ENCODE data around the gene TNRC18. TPM values are rescaled to one million over a fixed set of nuclear protein-coding genes. Genes with fewer than 3 reads are reported as not detected.
"Not testable (repeated sequence)": the region's sequence is repeated elsewhere in the genome, so short reads cannot be mapped to it uniquely, and the experiment has no call there.

The TNRC18 gene
- total RNA-seq, 1 experiment from 2014 or later = 44.3 TPM

DNA sequence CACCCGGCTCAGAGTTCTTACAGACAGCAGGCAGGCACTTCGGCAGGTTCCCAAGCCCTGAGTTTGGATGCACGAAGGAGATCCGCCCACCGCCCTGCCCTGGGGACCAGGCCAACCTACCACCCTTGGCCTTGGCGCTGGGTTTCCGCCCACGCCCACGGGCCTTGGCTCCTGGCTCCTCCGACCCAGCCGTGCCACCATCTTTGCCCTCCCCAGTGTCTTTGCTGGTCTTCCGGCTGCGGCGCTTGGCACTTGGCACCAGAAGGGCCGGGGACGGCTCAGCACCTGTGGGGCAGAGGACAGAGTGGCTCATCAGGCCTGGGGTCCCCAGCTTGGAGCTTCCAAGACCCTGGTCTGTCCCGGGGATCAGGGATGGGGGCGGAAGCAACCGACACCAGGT is 108.8 kb downstream of the TNRC18 start:
- peak; percentile 55 for DNase-seq
- H3K36me3 ChIP-seq (replicated peaks; ENCODE audit: control insufficient read depth, insufficient read depth, low read length) = no peaks in the 10 kb centered on the region
- H3K4me3 ChIP-seq (ENCODE audit: insufficient read depth, low read depth, low read length) = no peak overlapping the region
- no peaks in the 10 kb centered on the region for H3K27me3 ChIP-seq (ENCODE audit: control insufficient read depth, insufficient read depth, low read length)

DNA sequence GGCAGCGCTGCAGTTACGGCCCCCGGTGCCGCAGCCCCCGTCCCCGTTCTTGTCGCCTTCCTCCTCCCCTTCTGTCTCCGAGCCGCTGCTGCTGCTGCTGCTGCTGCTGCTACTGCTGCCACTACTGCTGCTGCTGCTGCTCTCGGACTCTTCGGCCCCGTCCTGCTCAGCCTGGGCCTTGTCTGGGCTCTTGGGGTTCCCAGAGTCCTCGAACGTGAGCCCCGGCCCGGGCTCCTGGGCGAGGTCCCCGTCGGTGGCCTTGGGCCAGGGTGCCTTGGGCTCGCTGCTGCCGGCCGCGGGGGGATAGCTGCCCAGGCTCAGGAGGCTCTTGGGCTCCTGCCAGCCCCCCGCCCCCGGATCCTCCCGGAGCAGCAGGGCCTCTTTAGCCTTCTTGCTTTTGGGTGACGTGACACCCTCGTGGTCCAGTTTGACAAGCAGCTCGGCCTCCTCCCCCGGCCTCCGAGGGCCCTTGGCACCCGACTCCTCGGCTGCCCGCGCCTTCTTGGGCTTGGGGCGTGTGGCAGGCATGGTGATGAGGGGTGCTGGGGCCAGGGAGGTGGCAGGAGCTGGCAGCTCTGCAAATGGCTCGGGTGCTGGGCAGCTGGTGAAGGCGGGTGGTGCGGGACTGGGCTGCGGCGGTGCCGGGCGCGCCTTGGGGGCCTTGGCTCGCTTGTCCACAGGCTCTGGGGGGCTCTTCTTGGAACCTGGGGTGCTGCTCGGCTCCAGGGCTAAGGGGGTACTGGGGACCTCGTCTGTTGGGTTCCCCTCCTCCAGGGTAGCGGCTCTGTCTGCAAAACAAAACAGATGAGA is 110.4 kb downstream of the TNRC18 start:
- H3K27me3 ChIP-seq (ENCODE audit: control insufficient read depth, insufficient read depth, low read length); H3K36me3 ChIP-seq (replicated peaks; ENCODE audit: control insufficient read depth, insufficient read depth, low read length); H3K4me3 ChIP-seq (ENCODE audit: insufficient read depth, low read depth, low read length): not testable (repeated sequence)
- peak; percentile 37 for DNase-seq

DNA sequence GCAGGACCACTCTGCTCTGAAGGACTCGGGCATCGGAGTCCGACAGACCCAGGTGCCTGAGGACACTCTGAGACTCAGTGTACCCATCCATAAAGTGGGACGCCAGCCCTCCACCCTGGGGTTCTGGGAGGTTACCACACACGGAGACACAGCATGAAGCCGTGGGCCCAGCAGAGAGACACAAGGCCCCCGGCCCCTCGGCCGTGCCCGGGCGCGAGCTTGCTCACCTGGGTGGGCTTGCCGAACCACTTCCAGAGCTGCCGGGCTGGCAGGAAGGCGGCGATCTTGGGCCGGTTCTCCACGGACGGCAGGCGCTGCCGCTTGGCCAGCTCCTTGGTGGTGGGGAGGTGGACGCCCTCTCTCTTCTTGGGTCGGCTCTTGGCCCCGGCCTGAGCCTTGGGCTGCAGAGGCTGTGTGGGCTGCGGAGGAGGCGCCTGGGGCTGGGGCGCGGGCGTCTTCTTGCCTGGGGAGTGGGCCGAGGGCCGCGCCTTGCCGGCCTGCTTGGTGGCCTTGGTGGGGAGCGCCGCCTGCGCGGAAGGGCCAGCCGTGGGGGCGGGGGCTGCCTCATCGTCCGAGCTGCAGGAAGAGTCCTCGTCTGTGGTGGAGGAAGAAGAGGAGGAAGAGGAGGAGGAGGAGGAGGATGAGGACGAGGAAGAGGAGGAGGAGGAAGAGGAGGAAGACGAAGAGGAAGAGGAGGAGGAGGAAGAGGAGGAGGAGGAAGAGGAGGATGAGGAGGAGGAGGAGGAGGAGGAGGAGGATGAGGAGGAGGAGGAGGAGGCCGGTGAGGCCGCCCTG is 111.2 kb downstream of the TNRC18 start:
- peak; percentile 22 for DNase-seq
- H3K36me3 ChIP-seq (replicated peaks; ENCODE audit: control insufficient read depth, insufficient read depth, low read length); H3K27me3 ChIP-seq (ENCODE audit: control insufficient read depth, insufficient read depth, low read length); H3K4me3 ChIP-seq (ENCODE audit: insufficient read depth, low read depth, low read length): not testable (repeated sequence)

DNA sequence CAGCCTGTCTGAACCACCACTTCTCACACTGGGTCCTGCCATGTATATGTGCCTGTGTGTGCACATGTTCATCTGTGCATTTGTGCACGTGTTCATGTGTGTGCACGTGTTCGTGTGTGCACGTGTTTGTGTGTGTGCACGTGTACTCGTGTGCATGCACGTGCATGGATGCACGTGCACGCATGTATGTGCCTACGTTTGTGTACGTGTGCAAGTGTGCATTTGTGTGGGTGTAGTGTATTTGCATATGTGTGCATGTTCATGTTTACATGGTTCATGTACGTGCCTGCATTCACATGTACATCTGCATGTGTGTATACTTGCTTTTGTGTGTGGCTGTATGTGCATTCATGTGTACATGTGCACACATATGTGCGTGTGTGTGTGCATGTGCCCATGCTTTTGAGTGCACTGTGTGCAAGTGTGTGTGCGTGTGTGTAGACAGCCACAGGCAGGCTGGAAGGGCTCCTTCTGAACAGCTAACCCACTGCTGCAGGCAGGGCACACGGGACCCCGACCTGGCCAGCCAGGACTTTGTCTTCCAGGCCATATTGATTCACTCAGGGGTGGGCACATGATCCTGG is 112.7 kb downstream of the TNRC18 start:
- no peaks in the 10 kb centered on the region for H3K36me3 ChIP-seq (replicated peaks; ENCODE audit: control insufficient read depth, insufficient read depth, low read length)
- H3K4me3 ChIP-seq (ENCODE audit: insufficient read depth, low read depth, low read length) = no peak overlapping the region
- no peaks in the 10 kb centered on the region for H3K27me3 ChIP-seq (ENCODE audit: control insufficient read depth, insufficient read depth, low read length)
- DNase-seq = peak; percentile 30

DNA sequence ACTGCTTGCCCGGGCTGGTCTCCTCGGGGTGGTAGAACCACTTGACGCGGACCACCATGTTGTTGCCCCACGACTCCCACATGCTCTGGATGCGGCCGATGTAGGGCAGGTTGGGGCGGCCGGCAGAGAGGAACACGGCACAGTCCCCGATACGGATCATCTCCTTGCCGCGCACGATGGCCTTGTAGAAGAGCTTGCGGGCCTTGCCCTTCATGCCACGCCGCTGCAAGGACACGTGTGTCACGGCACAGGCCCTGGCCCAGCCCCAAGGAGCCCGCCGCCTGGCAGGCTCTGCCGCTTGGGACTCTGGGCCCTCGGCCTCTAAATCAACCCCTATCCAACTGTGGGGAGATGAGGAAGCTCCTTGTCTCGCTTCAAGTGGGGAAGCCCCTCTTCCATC is 114.5 kb downstream of the TNRC18 start:
- DNase-seq = peak; percentile 46
- no peaks in the 10 kb centered on the region for H3K27me3 ChIP-seq (ENCODE audit: control insufficient read depth, insufficient read depth, low read length)
- no peak overlapping the region for H3K4me3 ChIP-seq (ENCODE audit: insufficient read depth, low read depth, low read length)

DNA sequence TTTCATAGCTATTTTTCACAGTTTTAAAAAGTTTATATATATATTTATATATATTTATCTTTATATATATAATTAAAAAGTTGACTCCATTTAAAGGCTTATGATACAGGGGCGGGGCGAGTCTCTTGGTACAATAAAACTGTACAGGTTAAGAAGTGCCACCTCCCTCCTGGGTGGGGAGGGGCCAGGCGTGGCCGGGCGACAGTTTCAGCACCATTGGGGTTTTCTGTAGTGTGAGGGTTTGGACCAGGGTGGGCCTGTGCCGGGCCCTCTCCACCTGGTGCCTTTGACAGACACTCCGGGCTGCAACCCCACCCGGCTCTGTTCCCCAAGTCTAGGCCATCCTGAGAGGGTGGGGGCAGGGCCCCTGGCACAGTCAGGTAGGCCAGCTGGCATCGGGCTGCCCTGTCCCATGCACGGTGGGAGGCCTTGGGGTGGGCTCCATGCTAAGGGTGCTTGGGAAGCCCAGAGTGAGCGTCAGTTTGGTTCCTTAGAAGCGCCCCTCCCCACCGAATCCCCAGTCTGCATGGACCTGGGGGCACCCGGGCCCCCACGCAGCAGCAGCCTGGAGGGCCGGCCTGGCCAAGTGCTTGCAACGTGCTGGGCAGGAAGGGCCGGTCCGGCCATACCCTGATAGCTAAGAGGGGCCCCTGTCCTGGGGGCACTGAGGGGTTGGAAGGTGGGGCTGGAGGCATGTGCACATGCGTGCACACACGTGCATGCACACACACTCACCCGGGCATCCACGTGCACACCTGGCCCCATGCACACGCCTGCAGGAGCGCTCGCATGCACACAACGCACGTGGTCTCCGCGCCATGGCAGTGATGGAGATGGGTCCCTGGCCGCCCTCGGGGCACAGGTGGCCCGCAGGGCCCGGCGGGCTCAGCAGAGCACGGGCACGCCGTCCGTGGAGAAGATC is 116.2 kb downstream of the TNRC18 start:
- not testable (repeated sequence) for H3K36me3 ChIP-seq (replicated peaks; ENCODE audit: control insufficient read depth, insufficient read depth, low read length); H3K27me3 ChIP-seq (ENCODE audit: control insufficient read depth, insufficient read depth, low read length); H3K4me3 ChIP-seq (ENCODE audit: insufficient read depth, low read depth, low read length)
- DNase-seq = peak; percentile 43

More for the DNA sequence above, 114.5 kb downstream of the TNRC18 start:
- H3K36me3 ChIP-seq (replicated peaks; ENCODE audit: control insufficient read depth, insufficient read depth, low read length) = no peaks in the 10 kb centered on the region

DNA sequence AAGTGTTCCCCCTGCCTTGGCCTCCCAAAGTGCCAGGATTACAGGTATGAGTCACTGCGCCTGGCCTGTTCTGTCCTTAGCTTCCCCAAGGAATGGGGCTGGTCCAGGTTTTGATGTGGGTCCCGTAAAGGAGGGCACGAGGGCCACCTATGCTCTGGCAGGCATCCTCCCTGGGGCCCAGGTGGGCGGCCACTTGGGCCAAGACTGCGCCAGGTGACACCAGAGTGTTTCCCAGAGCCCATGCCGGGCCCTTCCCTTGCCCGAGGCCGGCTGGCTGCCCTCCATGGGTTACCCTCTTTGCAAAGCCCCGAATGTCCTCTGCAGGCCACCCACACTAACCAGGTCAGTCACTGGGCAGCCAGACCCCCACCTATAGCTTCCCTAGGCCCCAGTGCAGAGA is 118.6 kb downstream of the TNRC18 start:
- H3K4me3 ChIP-seq (ENCODE audit: insufficient read depth, low read depth, low read length); H3K27me3 ChIP-seq (ENCODE audit: control insufficient read depth, insufficient read depth, low read length); H3K36me3 ChIP-seq (replicated peaks; ENCODE audit: control insufficient read depth, insufficient read depth, low read length): not testable (repeated sequence)

DNA sequence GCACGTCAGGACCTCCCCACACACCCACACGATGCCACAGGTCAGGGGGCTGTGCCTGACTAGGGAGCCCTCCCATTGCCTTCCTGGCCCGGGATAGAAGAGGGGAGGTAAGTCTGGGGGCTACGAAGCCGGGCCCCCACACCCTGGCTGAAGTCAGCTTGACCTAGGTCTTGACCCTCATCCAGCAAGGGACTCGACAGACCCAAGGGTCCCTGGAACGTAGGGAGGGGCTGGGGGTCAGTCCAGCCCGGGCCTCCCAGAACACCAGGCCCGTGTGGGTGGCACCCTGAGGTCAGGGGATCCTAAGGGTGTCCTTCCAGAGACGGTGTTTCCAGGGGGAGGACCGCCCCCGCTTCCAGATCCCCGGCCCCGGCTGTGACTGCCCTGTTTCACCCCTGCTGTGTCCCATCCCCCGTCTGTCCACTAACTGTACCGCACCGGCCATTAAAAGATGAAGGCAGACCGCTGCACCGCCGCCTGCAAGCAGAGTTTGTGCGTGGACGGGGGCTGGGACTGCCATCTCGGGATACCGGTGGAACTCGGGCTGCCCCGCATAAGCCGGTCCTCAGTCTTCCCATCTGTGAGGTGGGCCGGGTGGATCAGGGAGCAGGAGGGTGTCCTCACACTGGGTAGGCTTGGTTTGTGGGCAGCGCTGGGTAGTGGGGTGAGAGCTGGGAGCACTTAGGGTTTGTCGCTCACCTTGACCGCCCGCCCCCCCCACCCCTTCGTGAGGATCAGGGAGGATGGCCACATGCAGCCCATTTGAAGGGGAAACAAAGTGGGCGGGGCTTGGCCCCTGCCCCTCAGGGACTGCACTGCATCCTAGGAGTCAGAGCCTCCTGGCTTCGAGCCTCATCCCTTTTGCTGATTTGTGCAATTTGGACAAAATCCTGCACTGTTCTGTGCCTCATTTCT is 119.8 kb downstream of the TNRC18 start:
- no peak overlapping the region for H3K4me3 ChIP-seq (ENCODE audit: insufficient read depth, low read depth, low read length)
- H3K36me3 ChIP-seq (replicated peaks; ENCODE audit: control insufficient read depth, insufficient read depth, low read length) = no peaks in the 10 kb centered on the region
- peak; percentile 60 for DNase-seq
- no peaks in the 10 kb centered on the region for H3K27me3 ChIP-seq (ENCODE audit: control insufficient read depth, insufficient read depth, low read length)

More for the DNA sequence above, 118.6 kb downstream of the TNRC18 start:
- DNase-seq = peak; percentile 27

DNA sequence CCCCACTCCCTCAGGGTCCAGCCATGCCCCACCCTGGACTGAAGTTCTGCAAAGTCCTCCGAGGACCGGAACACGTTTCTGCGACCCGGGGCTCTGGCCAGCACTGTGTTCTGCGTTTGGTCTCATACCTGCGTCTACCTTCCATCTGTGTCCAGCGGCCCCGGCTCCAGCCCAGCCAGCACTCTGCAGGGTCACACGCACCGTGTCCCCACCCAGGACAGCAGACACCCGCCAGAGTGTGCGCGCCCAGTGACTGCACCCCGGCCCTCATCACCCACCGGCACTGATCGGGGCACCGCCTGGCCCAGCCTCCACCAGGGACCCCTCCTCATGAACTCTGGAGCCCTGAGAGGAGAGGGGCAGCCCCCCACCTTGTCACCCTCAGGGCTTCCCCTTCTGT is 120.6 kb downstream of the TNRC18 start:
- no peaks in the 10 kb centered on the region for H3K36me3 ChIP-seq (replicated peaks; ENCODE audit: control insufficient read depth, insufficient read depth, low read length)
- no peak overlapping the region for H3K4me3 ChIP-seq (ENCODE audit: insufficient read depth, low read depth, low read length)
- H3K27me3 ChIP-seq (ENCODE audit: control insufficient read depth, insufficient read depth, low read length) = no peaks in the 10 kb centered on the region
- DNase-seq = peak; percentile 47

DNA sequence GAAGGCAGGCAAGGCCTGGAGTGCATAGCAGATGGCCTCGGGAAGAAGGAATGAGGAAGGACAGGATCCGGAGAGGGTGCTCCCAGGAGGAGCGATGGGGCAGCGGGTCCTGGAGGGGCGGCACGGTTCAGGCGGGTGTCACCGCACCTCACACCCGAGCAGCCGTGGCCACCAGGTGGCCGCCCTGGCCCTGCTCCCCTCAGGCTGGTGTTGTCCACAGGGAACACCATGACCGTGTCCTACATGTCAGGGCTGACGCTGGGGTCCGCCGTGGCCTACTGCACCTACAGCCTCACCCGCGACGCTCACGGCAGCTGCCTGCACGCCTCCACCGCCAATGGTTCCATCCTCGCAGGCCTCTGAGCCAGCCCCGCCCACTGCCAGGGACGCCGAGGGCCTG is 121.1 kb downstream of the TNRC18 start:
- no peaks in the 10 kb centered on the region for H3K36me3 ChIP-seq (replicated peaks; ENCODE audit: control insufficient read depth, insufficient read depth, low read length)
- DNase-seq = peak; percentile 63
- H3K4me3 ChIP-seq (ENCODE audit: insufficient read depth, low read depth, low read length) = no peak overlapping the region
- H3K27me3 ChIP-seq (ENCODE audit: control insufficient read depth, insufficient read depth, low read length) = no peaks in the 10 kb centered on the region

DNA sequence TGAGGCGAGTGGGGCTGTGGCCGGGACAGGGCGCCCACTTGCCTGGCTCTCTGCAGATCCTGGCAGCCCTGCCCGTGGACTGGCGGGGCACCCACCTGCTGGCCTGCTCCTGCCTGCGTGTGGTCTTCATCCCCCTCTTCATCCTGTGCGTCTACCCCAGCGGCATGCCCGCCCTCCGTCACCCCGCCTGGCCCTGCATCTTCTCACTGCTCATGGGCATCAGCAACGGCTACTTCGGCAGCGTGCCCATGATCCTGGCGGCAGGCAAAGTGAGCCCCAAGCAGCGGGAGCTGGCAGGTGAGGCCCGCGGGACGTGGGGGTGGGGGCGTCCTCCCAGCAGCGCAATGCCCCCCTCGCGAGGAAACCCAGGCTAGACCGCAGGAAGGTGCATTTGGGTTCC is 123.3 kb downstream of the TNRC18 start:
- peaks cover 2% of the 10 kb centered on the region for H3K27me3 ChIP-seq (ENCODE audit: control insufficient read depth, insufficient read depth, low read length)
- H3K36me3 ChIP-seq (replicated peaks; ENCODE audit: control insufficient read depth, insufficient read depth, low read length) = no peaks in the 10 kb centered on the region
- no peak for DNase-seq
- H3K4me3 ChIP-seq (ENCODE audit: insufficient read depth, low read depth, low read length) = no peak overlapping the region

DNA sequence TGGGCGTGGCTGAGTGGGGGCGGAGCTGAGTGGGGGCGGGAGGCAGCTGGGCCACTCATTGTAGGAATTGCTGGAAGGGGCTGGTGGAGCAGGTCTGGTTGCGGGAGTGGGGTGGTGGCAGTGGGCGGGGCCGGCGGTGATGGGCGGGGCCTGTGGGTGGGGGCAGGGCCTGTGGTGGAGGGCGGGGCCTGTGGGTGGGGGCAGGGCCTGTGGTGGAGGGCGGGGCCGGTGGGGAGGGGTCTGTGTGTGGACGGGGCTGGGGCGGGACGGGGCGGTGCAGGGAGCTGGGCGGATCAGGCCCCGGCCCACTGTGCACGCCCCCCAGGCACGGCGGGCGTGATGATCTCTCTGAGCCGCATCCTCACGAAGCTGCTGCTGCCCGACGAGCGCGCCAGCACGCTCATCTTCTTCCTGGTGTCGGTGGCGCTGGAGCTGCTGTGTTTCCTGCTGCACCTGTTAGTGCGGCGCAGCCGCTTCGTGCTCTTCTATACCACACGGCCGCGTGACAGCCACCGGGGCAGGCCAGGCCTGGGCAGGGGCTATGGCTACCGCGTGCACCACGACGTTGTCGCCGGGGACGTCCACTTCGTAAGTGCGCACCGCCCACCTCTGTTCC is 126.9 kb downstream of the TNRC18 start:
- Histone ChIP-seq H3K4me3 (ENCODE audit: insufficient read depth, low read depth, low read length) (peak overlapping the region; percentile 32), H3K27me3 (ENCODE audit: control insufficient read depth, insufficient read depth, low read length) (peaks cover 2% of the 10 kb centered on the region), H3K36me3 (replicated peaks; ENCODE audit: control insufficient read depth, insufficient read depth, low read length) (no peaks in the 10 kb centered on the region)
- DNase-seq = peak; percentile 100

DNA sequence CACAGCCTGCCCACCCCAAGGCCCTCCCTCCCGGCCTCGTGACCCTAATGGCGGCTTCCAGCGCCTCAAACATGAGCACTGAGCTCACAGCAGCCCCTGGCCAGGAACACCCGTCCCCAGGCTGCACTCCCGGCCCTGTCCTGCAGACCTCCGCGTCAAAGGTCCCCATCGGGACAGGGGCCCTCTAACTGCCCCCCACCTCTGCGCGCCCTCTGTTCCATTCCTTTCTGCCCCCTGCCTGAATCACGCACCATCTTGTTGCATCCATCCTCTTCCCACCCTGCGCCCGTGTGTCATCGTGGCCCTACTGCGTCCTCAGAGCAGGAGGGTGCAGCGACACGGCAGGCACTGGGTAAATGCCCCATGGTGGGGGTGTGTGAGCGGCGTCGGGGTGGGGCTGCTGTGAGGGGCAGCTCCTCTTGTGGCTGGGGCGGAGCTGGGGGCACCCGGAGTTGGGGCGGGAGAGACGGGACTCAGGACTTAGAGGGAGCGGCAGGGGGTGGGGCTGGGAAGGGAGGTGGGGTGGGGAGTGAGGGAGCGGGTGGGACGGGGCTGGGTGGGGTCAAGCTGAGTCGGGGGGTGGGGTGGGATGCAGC is 127.5 kb downstream of the TNRC18 start:
- peak; percentile 81 for DNase-seq
- Histone ChIP-seq H3K36me3 (replicated peaks; ENCODE audit: control insufficient read depth, insufficient read depth, low read length) (no peaks in the 10 kb centered on the region), H3K27me3 (ENCODE audit: control insufficient read depth, insufficient read depth, low read length) (peaks cover 2% of the 10 kb centered on the region), H3K4me3 (ENCODE audit: insufficient read depth, low read depth, low read length) (peak overlapping the region; percentile 49)

All from H7 (cell line).